NCI-H774 (cell line): ENCODE data around the gene OR1L1.

Experiments used
- DNase-seq: peaks from one replicate; lab custom pipeline; 2025; lab: John Stamatoyannopoulos, UW

Gene OR1L1, protein sequence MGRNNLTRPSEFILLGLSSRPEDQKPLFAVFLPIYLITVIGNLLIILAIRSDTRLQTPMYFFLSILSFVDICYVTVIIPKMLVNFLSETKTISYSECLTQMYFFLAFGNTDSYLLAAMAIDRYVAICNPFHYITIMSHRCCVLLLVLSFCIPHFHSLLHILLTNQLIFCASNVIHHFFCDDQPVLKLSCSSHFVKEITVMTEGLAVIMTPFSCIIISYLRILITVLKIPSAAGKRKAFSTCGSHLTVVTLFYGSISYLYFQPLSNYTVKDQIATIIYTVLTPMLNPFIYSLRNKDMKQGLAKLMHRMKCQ

DNA sequence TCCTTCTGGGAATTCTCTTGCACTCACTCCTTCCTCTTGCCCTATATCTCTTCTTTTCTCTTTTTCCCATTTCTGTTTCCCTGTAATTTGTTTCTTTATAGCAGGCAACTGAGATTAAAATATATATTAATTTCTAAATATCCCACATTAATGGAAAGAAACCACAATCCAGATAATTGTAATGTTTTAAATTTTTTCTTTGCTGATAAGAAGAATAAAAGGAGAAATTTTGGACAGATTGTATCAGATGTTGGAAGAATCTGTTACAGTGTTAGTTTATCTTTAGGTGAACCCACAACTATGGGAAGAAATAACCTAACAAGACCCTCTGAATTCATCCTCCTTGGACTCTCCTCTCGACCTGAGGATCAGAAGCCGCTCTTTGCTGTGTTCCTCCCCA, at the start of gene OR1L1:
TSS of gene OR1L1 (plus strand) at position 301 of the 400 bp plus-strand sequence. CDS start at position 301, 0 bp downstream.
- no peak for DNase-seq

- no peak for DNase-seq
These were observed 47.2 kb upstream of the OR1L1 start, which contains the start of gene OR1Q1 for GRCh38 chr9:122614362-122614761. Gene OR1Q1, plus strand, starts transcription at chr9:122614738. Its CDS starts 0 bp downstream, at chr9:122614738.

DNA sequence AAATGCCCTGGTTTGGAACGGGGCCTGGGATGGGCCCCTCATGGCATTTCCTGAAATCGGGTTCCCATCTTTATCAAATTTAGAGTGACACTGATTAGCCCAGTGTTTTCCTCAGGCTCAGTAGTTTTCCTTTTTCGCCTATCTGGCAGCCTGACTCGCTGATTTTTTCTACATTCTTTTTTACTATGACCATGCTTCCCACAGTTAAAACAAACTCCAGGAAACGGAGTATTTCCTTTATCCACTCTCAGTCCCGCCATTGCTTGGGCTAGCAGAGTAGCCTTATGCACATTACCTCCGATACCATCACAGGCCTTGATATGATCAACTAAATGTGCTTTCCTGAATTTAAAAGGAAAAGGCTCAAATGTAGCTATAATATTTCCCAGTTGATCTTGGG, 41.5 kb upstream of the OR1L1 start:
- DNase-seq = no peak

DNA sequence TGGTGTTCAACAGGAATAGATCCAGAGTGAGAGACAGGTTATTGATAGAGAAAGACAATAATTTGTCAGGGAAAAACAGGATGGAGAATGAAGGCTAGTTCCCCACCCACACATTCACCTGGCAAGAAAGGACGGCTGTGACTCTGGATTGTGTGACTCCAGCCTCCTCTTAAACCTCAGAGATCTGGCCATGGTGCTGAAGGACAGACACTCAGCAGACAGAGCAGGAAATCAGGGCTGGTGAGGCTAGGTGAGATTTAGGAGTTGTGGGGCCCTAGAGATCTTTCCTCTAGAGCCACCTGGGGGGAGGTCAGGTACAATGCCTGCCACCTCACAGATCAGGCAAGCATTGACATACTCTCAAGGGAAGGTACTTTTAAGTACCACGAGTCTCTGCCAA, 19.3 kb upstream of the OR1L1 start:
- no peak for DNase-seq

DNA sequence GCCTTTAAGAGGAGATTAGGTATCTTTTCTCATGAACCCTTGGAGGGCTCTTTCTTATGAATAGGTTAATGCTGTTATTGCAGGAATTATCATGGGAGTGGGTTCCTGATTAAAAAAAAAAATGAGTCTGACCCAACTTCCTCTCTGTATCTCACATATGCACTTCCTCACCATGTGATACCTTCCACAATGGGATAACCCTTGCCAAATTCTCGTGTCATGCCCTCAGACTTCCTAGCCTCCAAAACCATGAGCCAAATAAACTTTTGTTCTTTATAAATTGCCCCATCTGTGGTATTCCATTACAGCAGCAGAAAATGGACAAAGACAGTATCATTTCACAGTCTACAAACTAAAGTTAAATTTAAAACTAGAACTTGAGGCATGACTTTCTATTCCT, 5.1 kb upstream of the OR1L1 start:
- no peak for DNase-seq

DNA sequence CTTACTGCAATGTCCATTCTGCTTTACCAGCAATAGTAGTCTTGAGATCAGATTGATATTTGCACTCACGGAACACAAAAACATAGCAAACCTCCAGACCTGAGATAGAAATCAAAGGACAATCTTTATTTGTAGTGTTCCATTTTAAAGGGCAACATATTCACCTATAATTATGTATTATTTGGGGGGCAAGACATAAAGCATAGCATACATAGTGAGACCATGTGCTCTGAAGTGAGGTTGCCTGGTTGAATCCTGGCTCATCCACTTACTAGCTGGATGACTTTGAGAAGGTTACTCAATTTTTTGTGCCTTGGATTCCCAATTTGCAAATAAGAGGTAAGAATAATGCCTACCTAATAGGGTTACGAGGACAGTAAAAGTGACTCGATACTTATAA, 4.0 kb upstream of the OR1L1 start, which contains the start of gene OR1B1:
TSS of gene OR1B1 (minus strand) at position 101 of the 400 bp plus-strand sequence.
- DNase-seq = no peak

DNA sequence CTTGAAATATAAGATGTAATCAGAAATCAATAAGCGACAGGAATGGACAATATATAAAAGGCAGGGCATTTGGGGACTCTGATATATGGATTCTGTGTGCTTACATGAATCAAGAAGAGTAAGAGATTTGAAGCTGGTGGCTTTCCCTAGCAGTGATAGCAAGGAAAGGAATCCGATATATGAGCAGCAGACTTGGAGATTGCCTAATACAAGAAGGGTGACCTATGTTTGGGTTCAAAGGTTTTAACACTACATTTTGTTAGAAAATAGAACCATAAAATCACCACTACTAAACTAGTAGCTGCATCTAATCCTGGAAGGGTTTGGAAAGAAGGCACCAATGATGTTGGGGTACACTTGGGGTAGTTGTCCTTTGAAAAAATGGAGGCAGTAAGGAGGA, 11.0 kb downstream of the OR1L1 start:
- no peak for DNase-seq

DNA sequence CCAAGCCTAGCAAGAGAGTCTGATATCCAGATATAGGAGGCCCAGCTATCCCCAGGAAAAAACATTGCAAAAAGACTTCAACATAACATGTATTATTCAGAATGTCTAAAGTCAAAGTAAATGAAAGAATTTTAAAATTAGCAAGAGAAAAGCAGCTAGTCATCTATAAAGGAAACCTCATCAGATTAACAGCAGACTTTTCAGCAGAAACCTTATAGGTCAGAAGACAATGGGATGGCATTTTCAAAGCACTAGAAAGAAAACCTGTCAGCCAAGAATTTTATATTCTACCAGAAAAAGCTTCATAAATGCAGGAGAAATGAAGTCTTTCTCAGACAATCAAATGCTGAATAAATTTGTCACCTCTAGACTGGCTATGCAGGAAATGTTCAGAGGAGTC, 23.3 kb downstream of the OR1L1 start:
- no peak for DNase-seq

GRCh38 chr9:122695696-122696095, 34.2 kb downstream of the OR1L1 start:
- no peak for DNase-seq
